ENCODE results near the gene TMEM45A. TPM values are rescaled to one million over a fixed set of nuclear protein-coding genes. Genes with fewer than 3 reads are reported as not detected.
"Not testable (repeated sequence)": the region's sequence is repeated elsewhere in the genome, so short reads cannot be mapped to it uniquely, and the experiment has no call there.

TMEM45A gene
- total RNA-seq, 6 experiments from 2014 or later: 47.9 to 189 (median 54.2) TPM

- intact Hi-C loops (cut with DNase I): no loop called here
- ATAC-seq: peak; percentile 42 to 63 (median 51)
- WGBS (ENCODE audit: insufficient coverage, low coverage, low lambda C conversion rate, missing lambda C conversion rate): 46% methylated on average over 2 of the region's 2 CpGs
Measured at GRCh38 chr3:100536093-100536492, 43.7 kb downstream of the TMEM45A start.

DNA sequence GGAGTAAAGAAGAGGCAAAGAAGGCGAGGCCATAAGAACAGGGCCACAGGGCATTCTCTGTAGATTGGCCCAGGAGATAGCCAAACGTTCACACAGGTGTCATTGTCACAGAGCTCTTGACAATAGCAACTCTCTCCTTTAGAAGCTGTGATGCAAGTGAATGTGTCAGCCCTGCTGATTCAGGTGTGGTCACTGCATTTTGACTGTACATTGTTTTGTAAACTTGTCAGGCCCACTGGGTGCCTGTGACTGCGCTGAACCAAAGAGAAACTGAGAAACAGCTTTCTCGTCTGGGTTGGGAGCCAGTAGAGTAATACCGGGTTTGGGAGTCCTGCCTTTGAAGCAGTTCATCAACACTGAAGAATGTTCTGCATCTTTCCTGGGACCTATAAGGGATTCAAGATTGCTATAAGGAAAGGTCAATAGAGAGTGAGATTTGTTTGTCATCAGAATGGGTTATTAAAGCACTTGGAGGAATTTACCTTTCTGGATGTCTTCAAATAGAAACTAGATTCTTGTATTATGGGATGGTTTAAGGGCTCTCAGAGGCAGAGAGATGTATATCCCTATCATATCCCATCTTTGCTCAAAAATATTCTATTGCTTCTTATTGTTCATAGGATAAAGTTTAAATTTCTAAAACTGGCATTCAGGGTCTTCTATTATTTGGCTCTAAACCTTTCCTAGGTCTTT is 45.4 kb downstream of the TMEM45A start:
- H3K36me3 ChIP-seq: no peaks in the 10 kb centered on the region
- no peaks in the 10 kb centered on the region for H3K9me3 ChIP-seq
- no peak for DNase-seq
- WGBS (ENCODE audit: insufficient coverage, low coverage, low lambda C conversion rate, missing lambda C conversion rate): 91% methylated on average over 5 of the region's 5 CpGs
- TF ChIP-seq, protein P1, sequence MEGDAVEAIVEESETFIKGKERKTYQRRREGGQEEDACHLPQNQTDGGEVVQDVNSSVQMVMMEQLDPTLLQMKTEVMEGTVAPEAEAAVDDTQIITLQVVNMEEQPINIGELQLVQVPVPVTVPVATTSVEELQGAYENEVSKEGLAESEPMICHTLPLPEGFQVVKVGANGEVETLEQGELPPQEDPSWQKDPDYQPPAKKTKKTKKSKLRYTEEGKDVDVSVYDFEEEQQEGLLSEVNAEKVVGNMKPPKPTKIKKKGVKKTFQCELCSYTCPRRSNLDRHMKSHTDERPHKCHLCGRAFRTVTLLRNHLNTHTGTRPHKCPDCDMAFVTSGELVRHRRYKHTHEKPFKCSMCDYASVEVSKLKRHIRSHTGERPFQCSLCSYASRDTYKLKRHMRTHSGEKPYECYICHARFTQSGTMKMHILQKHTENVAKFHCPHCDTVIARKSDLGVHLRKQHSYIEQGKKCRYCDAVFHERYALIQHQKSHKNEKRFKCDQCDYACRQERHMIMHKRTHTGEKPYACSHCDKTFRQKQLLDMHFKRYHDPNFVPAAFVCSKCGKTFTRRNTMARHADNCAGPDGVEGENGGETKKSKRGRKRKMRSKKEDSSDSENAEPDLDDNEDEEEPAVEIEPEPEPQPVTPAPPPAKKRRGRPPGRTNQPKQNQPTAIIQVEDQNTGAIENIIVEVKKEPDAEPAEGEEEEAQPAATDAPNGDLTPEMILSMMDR (IDR thresholded peaks at IDR 0.05): no peak
- no peak for TF ChIP-seq POLR2A (IDR thresholded peaks at IDR 0.05)
- intact Hi-C loops (cut with DNase I): no loop called here
- no peaks in the 10 kb centered on the region for H3K27me3 ChIP-seq
- peaks cover 0 to 43% (median 11%) of the 10 kb centered on the region in 4 donors for H3K4me1 ChIP-seq
- no peak overlapping the region for H3K4me3 ChIP-seq
- peak overlapping the region in 2 of 3 donors; percentile 8 to 96 for H3K27ac ChIP-seq
- ATAC-seq: no peak

More at GRCh38 chr3:100536093-100536492, 43.7 kb downstream of the TMEM45A start:
- no peak for DNase-seq
- no peaks in the 10 kb centered on the region for H3K27me3 ChIP-seq
- H3K36me3 ChIP-seq: no peaks in the 10 kb centered on the region
- TF ChIP-seq POLR2A (IDR thresholded peaks at IDR 0.05): peak; percentile 54
- TF ChIP-seq, protein P1 (IDR thresholded peaks at IDR 0.05): no peak
- H3K27ac ChIP-seq: peak overlapping the region; percentile 61 to 96 (median 86)
- H3K9me3 ChIP-seq: no peaks in the 10 kb centered on the region
- H3K4me1 ChIP-seq: peaks cover 0 to 44% (median 11%) of the 10 kb centered on the region in 4 donors
- no peak overlapping the region for H3K4me3 ChIP-seq

DNA sequence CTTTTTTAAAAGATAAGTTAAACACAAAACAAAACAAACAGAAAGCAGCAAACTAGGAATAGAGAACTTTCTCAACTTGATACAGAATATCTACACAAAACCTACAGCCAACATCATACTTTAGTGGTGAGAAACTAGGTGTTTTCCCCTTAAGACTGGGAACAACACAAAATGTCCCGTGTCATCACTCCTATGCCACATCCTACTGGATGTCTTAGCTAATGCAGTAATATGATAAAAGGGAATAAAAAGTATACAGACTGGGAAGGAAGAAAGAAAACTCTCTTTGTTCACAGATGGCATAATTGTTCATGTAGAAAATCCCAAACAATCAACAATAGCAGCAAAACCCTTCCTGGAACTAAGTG is 45.9 kb downstream of the TMEM45A start:
- 54% methylated on average over 1 of the region's 1 CpG for WGBS (ENCODE audit: insufficient coverage, low coverage, low lambda C conversion rate, missing lambda C conversion rate)
- no peak for DNase-seq
- no peaks in the 10 kb centered on the region for H3K36me3 ChIP-seq
- peaks cover 0 to 43% (median 11%) of the 10 kb centered on the region in 4 donors for H3K4me1 ChIP-seq
- no peak for ATAC-seq
- no peaks in the 10 kb centered on the region for H3K9me3 ChIP-seq
- peak overlapping the region in 1 of 3 donors; percentile 96 for H3K27ac ChIP-seq
- no peak overlapping the region for H3K4me3 ChIP-seq
- TF ChIP-seq POLR2A (IDR thresholded peaks at IDR 0.05): no peak
- TF ChIP-seq, protein P1 (IDR thresholded peaks at IDR 0.05): no peak
- intact Hi-C loops (cut with DNase I): no loop called here
- H3K27me3 ChIP-seq: no peaks in the 10 kb centered on the region

DNA sequence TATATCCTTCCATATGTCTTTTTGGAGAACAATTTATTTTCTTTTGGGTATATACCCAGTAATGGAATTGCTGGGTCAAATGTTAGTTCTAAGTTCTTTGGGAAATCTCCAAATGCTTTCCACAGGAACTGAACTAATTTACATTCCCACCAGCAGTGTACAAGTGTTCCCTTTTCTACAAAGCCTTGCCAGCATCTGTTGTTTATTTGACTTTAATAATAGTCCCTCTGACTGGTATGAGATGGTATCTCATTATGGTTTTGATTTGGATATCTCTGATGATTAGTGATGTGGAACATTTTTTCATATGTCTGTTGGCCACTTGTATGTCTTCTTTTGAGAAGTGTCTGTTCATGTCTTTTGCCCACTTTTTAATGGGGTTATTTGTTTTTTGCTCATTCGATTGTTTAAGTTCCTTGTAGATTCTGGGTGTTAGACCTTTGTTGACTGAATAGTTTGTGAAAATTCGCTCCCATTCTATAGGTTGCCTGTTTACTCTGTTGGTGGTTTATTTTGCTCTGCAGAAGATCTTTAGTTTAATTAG is 48.4 kb downstream of the TMEM45A start:
- H3K9me3 ChIP-seq: no peaks in the 10 kb centered on the region
- H3K4me3 ChIP-seq: no peak overlapping the region
- H3K27ac ChIP-seq: no peak overlapping the region
- intact Hi-C loops (cut with DNase I): no loop called here
- no peaks in the 10 kb centered on the region for H3K27me3 ChIP-seq
- no peaks in the 10 kb centered on the region for H3K36me3 ChIP-seq
- TF ChIP-seq POLR2A (IDR thresholded peaks at IDR 0.05): no peak
- TF ChIP-seq, protein P1 (IDR thresholded peaks at IDR 0.05): no peak
- ATAC-seq (no peak), DNase-seq (no peak)
- peaks cover 0 to 25% (median 5%) of the 10 kb centered on the region in 4 donors for H3K4me1 ChIP-seq
- WGBS (ENCODE audit: insufficient coverage, low coverage, low lambda C conversion rate, missing lambda C conversion rate): 91% methylated on average over 2 of the region's 2 CpGs

DNA sequence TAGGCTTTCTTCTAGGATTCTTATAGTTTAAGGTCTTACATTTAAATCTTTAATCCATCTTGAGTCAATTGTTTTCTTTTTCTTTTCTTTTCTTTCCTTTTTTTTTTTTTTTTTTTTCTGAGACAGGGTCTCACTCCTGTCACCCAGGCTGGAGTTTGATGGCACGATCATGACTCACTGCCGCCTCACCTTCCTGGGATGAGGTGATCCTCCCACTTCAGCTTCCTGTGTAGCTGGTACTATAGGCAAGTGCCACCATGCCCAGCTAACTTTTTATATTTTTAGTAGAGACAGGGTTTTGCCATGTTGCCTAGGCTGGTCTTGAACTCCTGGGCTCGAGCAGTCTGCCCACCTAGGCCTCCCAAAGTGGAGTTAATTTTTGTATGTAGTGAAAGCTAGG is 49.0 kb downstream of the TMEM45A start:
- peaks cover 0 to 25% (median 8%) of the 10 kb centered on the region in 4 donors for H3K4me1 ChIP-seq
- H3K27me3 ChIP-seq; H3K36me3 ChIP-seq; DNase-seq; intact Hi-C loops (cut with DNase I); H3K27ac ChIP-seq; ATAC-seq; H3K9me3 ChIP-seq; H3K4me3 ChIP-seq: not testable (repeated sequence)
- 80% methylated on average over 3 of the region's 3 CpGs for WGBS (ENCODE audit: insufficient coverage, low coverage, low lambda C conversion rate, missing lambda C conversion rate)
